Activated T-helper 2 cell treated with anti-CD3 and anti-CD28 coated beads, Interferon-gamma antibody, Interleukin-2, Interleukin-4, amounts not matched to agents 10 μg/mL and 5 μg/mL and 100 μg/mL, durations not matched to agents 14 hours and 24 hours and 36 hours (primary cell): ENCODE measurements around the gene TRPC3. TPM values are rescaled to one million over a fixed set of nuclear protein-coding genes. Genes with fewer than 3 reads are reported as not detected.

Experiments
- DNase-seq: peaks from one replicate; pipeline ENCODE4 v3.0.0; 2021; ENCODE audit warnings: low spot score
- H3K27ac Mint-ChIP-seq: one replicate; pipeline ENCODE4 v1.8.0; 2021; ENCODE audit warnings: mixed read lengths
- H3K27me3 Mint-ChIP-seq: one replicate; pipeline ENCODE4 v1.8.0; 2021; ENCODE audit warnings: low read depth, mixed read lengths
- H3K36me3 Mint-ChIP-seq: one replicate; pipeline ENCODE4 v1.8.0; 2021; ENCODE audit warnings: low read depth, mixed read lengths
- H3K4me1 Mint-ChIP-seq: one replicate; pipeline ENCODE4 v1.8.0; 2021; ENCODE audit warnings: low read depth, mixed read lengths
- H3K4me3 Mint-ChIP-seq: one replicate; pipeline ENCODE4 v1.8.0; 2021; ENCODE audit warnings: low read depth, mild to moderate bottlenecking, moderate library complexity, mixed read lengths
- H3K9me3 Mint-ChIP-seq: one replicate; pipeline ENCODE4 v1.8.0; 2021; ENCODE audit warnings: mixed read lengths
- intact Hi-C: fragments of 100-400 bp; cut with micrococcal nuclease; formaldehyde crosslinking; loops from one replicate; pipeline ENCODE4 v1.15.1; 2023
- total RNA-seq: library from RNA; stranded (reverse); gene quantifications from 2 replicates; pipeline ENCODE4 v1.2.3, GENCODE V29; 2022

Gene TRPC3
- total RNA-seq, 1 donor from 2014 or later, result 0.64 TPM

- no peaks in the 10 kb centered on the region for H3K27me3 Mint-ChIP-seq
- H3K36me3 Mint-ChIP-seq, result peaks cover 14% of the 10 kb centered on the region
- H3K27ac Mint-ChIP-seq, result no peak overlapping the region
Measured at GRCh38 chr4:121846662-121847061, 105.2 kb downstream of the TRPC3 start.

GRCh38 chr4:121842862-121843261, 109.0 kb downstream of the TRPC3 start:
- H3K27ac Mint-ChIP-seq, result no peak overlapping the region
- intact Hi-C loops, result no loop called here
- no peak overlapping the region for H3K4me3 Mint-ChIP-seq
- no peaks in the 10 kb centered on the region for H3K27me3 Mint-ChIP-seq
- no peak for DNase-seq
- peaks cover 4% of the 10 kb centered on the region for H3K9me3 Mint-ChIP-seq
- H3K36me3 Mint-ChIP-seq, result peaks cover 29% of the 10 kb centered on the region
- no peaks in the 10 kb centered on the region for H3K4me1 Mint-ChIP-seq

More at GRCh38 chr4:121846662-121847061, 105.2 kb downstream of the TRPC3 start:
- H3K4me3 Mint-ChIP-seq, result no peak overlapping the region
- intact Hi-C loops, result no loop called here
- no peaks in the 10 kb centered on the region for H3K4me1 Mint-ChIP-seq
- DNase-seq, result no peak
- H3K9me3 Mint-ChIP-seq, result no peaks in the 10 kb centered on the region

- Mint-ChIP-seq H3K4me3 (no peak overlapping the region), H3K27ac (no peak overlapping the region), H3K36me3 (peaks cover 26% of the 10 kb centered on the region), H3K27me3 (no peaks in the 10 kb centered on the region), H3K9me3 (peaks cover 4% of the 10 kb centered on the region), H3K4me1 (no peaks in the 10 kb centered on the region)
- no peak for DNase-seq
- intact Hi-C loops, result no loop called here
Measured at GRCh38 chr4:121838136-121838535, 113.7 kb downstream of the TRPC3 start.

GRCh38 chr4:121829511-121829910, 122.3 kb downstream of the TRPC3 start:
- peaks cover 3% of the 10 kb centered on the region for H3K36me3 Mint-ChIP-seq
- H3K27me3 Mint-ChIP-seq, result no peaks in the 10 kb centered on the region
- no peak overlapping the region for H3K4me3 Mint-ChIP-seq
- DNase-seq, result no peak
- H3K4me1 Mint-ChIP-seq, result no peaks in the 10 kb centered on the region
- intact Hi-C loops, result loop anchor here (10.0 kb wide), 1 partner anchor 905 kb away; the partner anchor contains the start of gene BBS12
- H3K27ac Mint-ChIP-seq, result no peak overlapping the region
- H3K9me3 Mint-ChIP-seq, result no peaks in the 10 kb centered on the region

Other genes with a start within 250 kb of the TRPC3 start
- gene SMIM43, start 186.9 kb downstream of the TRPC3 start, total RNA-seq, result not detected in 2 replicates
- 62.1 and 65.9 TPM in 2 replicates for gene EXOSC9, start 150.7 kb downstream of the TRPC3 start, total RNA-seq
- 74.7 and 75.1 TPM in 2 replicates for gene CCNA2, start 128.2 kb downstream of the TRPC3 start, total RNA-seq
- 17.5 and 18.5 TPM in 2 replicates for gene BBS7, start 81.6 kb downstream of the TRPC3 start, total RNA-seq
- gene BLTP1, start 200.3 kb upstream of the TRPC3 start, total RNA-seq, result 28.1 and 32.6 TPM in 2 replicates